K562 (cell line): ENCODE data around the gene MAD1L1. TPM values are rescaled to one million over a fixed set of nuclear protein-coding genes. Genes with fewer than 3 reads are reported as not detected.

Experiments
- ATAC-seq: fragments of 200-7000 bp; cut with Tn5 transposase; 3 replicates; pipeline ENCODE4 v1.9.1; 2020; ENCODE audit warnings: moderate library complexity
- BruUV-seq: library from RNA; stranded (reverse); fragments of 400-500 nt; replicated peaks from 2 replicates; lab custom pipeline; 2021; lab: Mats Ljungman, UMichigan
- CTCF ChIA-PET: fragments of 300-600 bp; formaldehyde crosslinking; extraction: SDS; loops from one replicate; lab custom pipeline; 2021; ENCODE audit warnings: low intra/inter-chr PET ratio; lab: Yijun Ruan, JAX
- POLR2A ChIA-PET: fragments of 300-600, 350-650 bp; sonication (Branson Sonifier 250); formaldehyde crosslinking; extraction: SDS; loops from one replicate; lab custom pipeline; 2021; ENCODE audit warnings: antibody characterized with exemption, inconsistent platforms; lab: Yijun Ruan, JAX
- DNase-seq, 4 experiments: peaks; one replicate each; pipeline versions ENCODE4 v3.0.0 to v3.0.0-alpha.2; 2011 to 2018; ENCODE audit warnings: low spot score in 3 of 4, mixed read lengths in 3 of 4; ENCODE audit errors: extremely low read depth in 1 of 4
- FAIRE-seq: peaks from 2 replicates; lab custom pipeline; 2011; peaks lifted over from hg19 to GRCh38; lab: Jason Lieb, UNC
- H2AFZ ChIP-seq: 2 replicates; pipeline ENCODE4 v1.6.0; 2011; ENCODE audit warnings: low read depth, low read length, control low read depth, inconsistent platforms
- H3K27ac ChIP-seq: fragments of 200-600 bp; 3 replicates; pipeline ENCODE4 v1.8.0; 2011; ENCODE audit warnings: low read depth, mild to moderate bottlenecking, control low read depth, inconsistent platforms, low read length, moderate library complexity, mixed read lengths; ENCODE audit errors: extremely low read depth
- H3K27me3 ChIP-seq, 2 experiments: fragments of 300-600 bp in 1 of 2; 2 replicates in 1 of 2; 3 replicates in 1 of 2; pipeline versions ENCODE4 v1.6.0 to v1.8.0; 2011; ENCODE audit warnings: inconsistent platforms in 2 of 2, low read length in 2 of 2, mild to moderate bottlenecking in 1 of 2, mixed read lengths in 1 of 2, moderate library complexity in 1 of 2; ENCODE audit not compliant: control insufficient read depth in 2 of 2, insufficient read depth in 2 of 2
- H3K36me3 ChIP-seq: fragments of 300-600 bp; 3 replicates; pipeline ENCODE4 v1.8.0; 2011; ENCODE audit warnings: mild to moderate bottlenecking, low read length, inconsistent platforms; ENCODE audit not compliant: control insufficient read depth, insufficient read depth
- H3K4me1 ChIP-seq, 2 experiments: fragments of 200-600 bp in 1 of 2; replicated peaks in 1 of 2; 2 replicates in 1 of 2; 3 replicates in 1 of 2; pipeline versions ENCODE4 v1.5.1 to v1.8.0; 2011; ENCODE audit warnings: inconsistent platforms in 2 of 2, low read length in 2 of 2, mild to moderate bottlenecking in 1 of 2, mixed read lengths in 1 of 2, moderate library complexity in 1 of 2; ENCODE audit not compliant: control insufficient read depth in 2 of 2, insufficient read depth in 2 of 2
- H3K4me2 ChIP-seq: 2 replicates; pipeline ENCODE4 v1.6.1; 2011; ENCODE audit warnings: low read length, control low read depth, inconsistent platforms, mixed read lengths; ENCODE audit not compliant: insufficient read depth
- H3K4me3 ChIP-seq: fragments of 200-600 bp; sonication (generic), shearing (Covaris generic); 2 replicates; pipeline ENCODE4 v1.5.1; 2016; ENCODE audit warnings: control low read depth, inconsistent platforms
- H3K79me2 ChIP-seq: fragments of 200-600 bp; 3 replicates; pipeline ENCODE4 v1.8.0; 2011; ENCODE audit warnings: low read length, inconsistent platforms; ENCODE audit not compliant: control insufficient read depth, insufficient read depth
- H3K9ac ChIP-seq, 2 experiments: 2 replicates each; pipeline versions ENCODE4 v1.6.0 to v1.6.1; 2011; ENCODE audit warnings: low read depth in 2 of 2, low read length in 2 of 2, control low read depth in 1 of 2, inconsistent platforms in 1 of 2, mild to moderate bottlenecking in 1 of 2, mixed read lengths in 1 of 2; ENCODE audit not compliant: insufficient read depth in 1 of 2
- H3K9me1 ChIP-seq: one replicate; pipeline ENCODE4 v1.6.0; 2011; ENCODE audit warnings: inconsistent platforms, mild to moderate bottlenecking, low read length, moderate library complexity; ENCODE audit not compliant: control insufficient read depth, insufficient read depth
- H3K9me3 ChIP-seq: replicated peaks from 2 replicates; pipeline ENCODE4 v1.5.1; 2011; ENCODE audit warnings: low read depth, low read length, inconsistent platforms; ENCODE audit not compliant: control insufficient read depth, insufficient read depth
- H4K20me1 ChIP-seq: replicated peaks from 2 replicates; pipeline ENCODE4 v1.6.1; 2011; ENCODE audit warnings: low read length, inconsistent platforms, mixed read lengths; ENCODE audit not compliant: control insufficient read depth, insufficient read depth
- ATF1 ChIP-seq, 2 experiments: fragments of 450-650 bp in 1 of 2; IDR thresholded peaks; 2 replicates each; pipeline ENCODE4 v1.6.1; 2016; ENCODE audit warnings: missing compliant biosample characterization in 1 of 2, missing genetic modification characterization in 1 of 2
- DIDO1 ChIP-seq: fragments of 450-650 bp; IDR thresholded peaks from 2 replicates; pipeline ENCODE4 v1.6.1; 2016; ENCODE audit warnings: low read depth, missing biosample characterization, missing genetic modification characterization
- EZH2 ChIP-seq: IDR thresholded peaks from 2 replicates; pipeline ENCODE4 v1.6.1; 2012; ENCODE audit warnings: low read depth, mild to moderate bottlenecking, inconsistent platforms, low read length, borderline replicate concordance
- HLTF ChIP-seq: fragments of 450-650 bp; IDR thresholded peaks from 2 replicates; pipeline ENCODE4 v1.6.1; 2016
- MAZ ChIP-seq, 2 experiments: fragments of 450-650 bp in 1 of 2; sonication (generic) in 1 of 2; formaldehyde crosslinking; IDR thresholded peaks in 1 of 2; conservative IDR thresholded peaks in 1 of 2; 2 replicates each; pipeline versions ENCODE4 v1.4.0 to v1.5.0; 2020; ENCODE audit warnings: mild to moderate bottlenecking in 1 of 2, missing genetic modification reagents in 1 of 2
- MCM3 ChIP-seq: fragments of 450-650 bp; IDR thresholded peaks from 2 replicates; pipeline ENCODE4 v1.6.1; 2016
- PHF20 ChIP-seq: fragments of 450-650 bp; IDR thresholded peaks from 2 replicates; pipeline ENCODE4 v1.6.1; 2018; ENCODE audit not compliant: partially characterized antibody
- RBM14 ChIP-seq: fragments of 200-400 bp; formaldehyde crosslinking; IDR thresholded peaks from 2 replicates; pipeline ENCODE4 v1.6.1; 2018; ENCODE audit warnings: low read depth, mild to moderate bottlenecking, low read length, moderate library complexity, borderline replicate concordance; ENCODE audit not compliant: insufficient read depth
- WGBS: fragments of 100-300 bp; shearing (Covaris generic); methylation state at CpG from one replicate; pipeline ENCODE4 v1.1.6; 2016; ENCODE audit warnings: low coverage, mixed read lengths; ENCODE audit not compliant: insufficient coverage; ENCODE audit errors: missing lambda C conversion rate; 5-methylcytosine and 5-hydroxymethylcytosine counted together
- in situ Hi-C: fragments of 300-500 bp; cut with MboI; formaldehyde crosslinking; loops from 4 replicates; pipeline ENCODE4 v1.15.0; 2018; ENCODE audit warnings: inconsistent platforms, mixed read lengths
- intact Hi-C: fragments of 100-400 bp; cut with micrococcal nuclease; formaldehyde crosslinking; loops from 2 replicates; pipeline ENCODE4 v1.14.2; 2022
- polyA plus RNA-seq, 8 experiments: library from polyadenylated mRNA; depleted of rRNA in 4 of 8; stranded (reverse) in 5 of 8; unstranded in 3 of 8; fragments of >200 nt; fragmentation: Nextera tagmentation in 2 of 8; fragmentation: Illumina TruSeq in 1 of 8; extraction: Ambion mirVana in 2 of 8; extraction: Trizol in 1 of 8; gene quantifications; 2 replicates each; pipeline versions ENCODE4 v1.2.1 to v1.2.3, GENCODE V29; 2011 to 2014; ENCODE audit warnings: inconsistent platforms in 1 of 8, missing spikeins in 1 of 8
- total RNA-seq, 7 experiments: library from RNA; depleted of rRNA in 6 of 7; stranded (reverse); fragments of >200 nt in 6 of 7; fragmentation: Illumina TruSeq in 2 of 7; extraction: Trizol in 2 of 7; gene quantifications; 2 replicates each; pipeline versions ENCODE4 v1.2.1 to v1.2.3, GENCODE V29; 2011 to 2021; ENCODE audit warnings: low replicate concordance in 1 of 7

The MAD1L1 gene
- total and polyA plus RNA-seq, 9 of the 15 experiments (the other 6 are each of a cell fraction or from before 2014, with no cell fraction given), result 1.7 to 89.7 (median 18.0) TPM

DNA sequence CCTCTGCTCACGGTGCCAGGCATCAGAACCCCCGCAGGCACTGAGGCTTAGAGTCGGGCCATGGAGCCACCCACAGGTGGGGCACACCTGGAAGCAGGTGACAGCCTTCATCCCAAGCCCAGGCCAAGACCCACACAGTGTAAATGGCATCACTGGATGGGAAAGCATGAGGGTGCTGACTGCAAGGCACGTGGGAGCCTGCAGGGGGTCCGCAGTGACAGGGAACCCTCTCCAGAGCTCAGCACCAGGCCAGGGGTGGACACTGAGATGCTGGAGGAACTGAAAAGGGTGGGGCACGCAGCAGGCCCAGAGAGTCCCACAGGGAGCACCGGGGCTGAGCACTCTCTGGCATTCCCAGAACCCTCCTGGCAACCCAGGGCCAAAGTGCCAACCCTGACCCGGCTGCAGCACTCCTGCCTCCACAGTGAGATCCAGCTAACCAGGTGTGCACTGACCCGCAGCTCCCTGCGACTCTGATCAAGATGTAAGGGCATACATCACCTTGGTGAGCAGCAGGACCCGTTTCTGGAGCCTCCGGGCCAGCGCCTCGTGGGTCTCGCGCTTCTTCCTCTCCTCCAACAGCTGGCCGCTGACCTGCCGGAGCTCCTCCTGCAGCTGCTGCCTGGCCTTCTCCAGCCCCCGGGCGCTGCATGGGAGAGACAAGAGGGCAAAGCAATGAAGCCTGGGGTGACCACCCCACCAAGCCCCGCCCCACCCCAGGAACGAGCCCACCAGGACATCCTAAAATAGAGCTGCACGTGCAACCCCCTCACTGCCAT lies 163.9 kb downstream of the MAD1L1 start (continued):
- TF ChIP-seq EZH2 (no peak), MCM3 (no peak), ATF1 (CRISPR knock-in tag; IDR thresholded peaks at IDR 0.05) (no peak), ATF1 (tag; IDR thresholded peaks at IDR 0.05) (no peak), PHF20 (no peak), HLTF (no peak)

GRCh38 chr7:2066251-2066919 lies 166.4 kb downstream of the MAD1L1 start:
- Histone ChIP-seq H3K9me3 (0 out of 2 replicates have a peak, but pooled peaks cover 1% of the 10 kb centered on the region), H3K4me3 (no peak overlapping the region), H3K36me3 (peaks cover 18% of the 10 kb centered on the region; the same call in 1 of the 3 replicates), H3K9me1 (no peaks in the 10 kb centered on the region), H3K9ac (peak overlapping the region in 1 of 2 experiments; percentile 78; a peak in 2 of 4 replicates), H3K4me2 (no peak overlapping the region), H3K79me2 (0 out of 3 replicates have a peak, but pooled peaks cover 5% of the 10 kb centered on the region), H4K20me1 (no peaks in the 10 kb centered on the region), H3K27ac (no peak overlapping the region), H3K27me3 (no peaks in the 10 kb centered on the region), H2AFZ (no peak overlapping the region), H3K4me1 (peaks cover 11 to 48% of the 10 kb centered on the region in 2 experiments)
- BruUV-seq, result no TSS peak
- FAIRE-seq, result no peak
- POLR2A ChIA-PET, result interaction anchor here (0.7 kb wide), 1 partner anchor 11 kb away, joined by 3 read pairs; no protein-coding TSS in a partner anchor
- 94% methylated on average over 24 of the region's 28 CpGs for WGBS
- no peak for ATAC-seq
- in situ Hi-C loops (no loop called here), intact Hi-C loops (no loop called here)
- no peak for DNase-seq
- CTCF ChIA-PET, result no interaction called here
- no peak for TF ChIP-seq DIDO1 (tag)
- no peak for TF ChIP-seq MAZ (CRISPR knock-in tag; conservative IDR thresholded peaks at IDR 0.05 in 1 of 2, IDR thresholded peaks at IDR 0.05 in 1 of 2)
- TF ChIP-seq RBM14, result no peak
